Keratinocyte (primary cell): ENCODE data around the gene PTPRT.

Source experiments
- CTCF ChIP-seq, 3 experiments: IDR thresholded peaks in 1 of 3; conservative IDR thresholded peaks in 1 of 3; optimal IDR thresholded peaks in 1 of 3; 2 replicates in 2 of 3; 3 replicates in 1 of 3; pipeline versions ENCODE3 to v1.5.1; 2011; ENCODE audit warnings: low read length in 3 of 3, mild to moderate bottlenecking in 3 of 3, moderate library complexity in 2 of 3, control low read depth in 1 of 3, inconsistent platforms in 1 of 3; ENCODE audit not compliant: insufficient read depth in 2 of 3; ENCODE audit errors: extremely low read depth in 1 of 3
- EZH2 ChIP-seq: IDR thresholded peaks from one replicate; pipeline ENCODE4 v1.6.1; 2012; ENCODE audit warnings: inconsistent platforms, mild to moderate bottlenecking, low read length, moderate library complexity

GRCh38 chr20:43170771-43171170 lies 18.9 kb downstream of the PTPRT start:
- TF ChIP-seq CTCF (optimal IDR thresholded peaks at IDR 0.05 in 1 of 3, IDR thresholded peaks at IDR 0.05 in 1 of 3, conservative IDR thresholded peaks at IDR 0.05 in 1 of 3; ENCODE audit: extremely low read depth in 1 of 3, insufficient read depth in 2 of 3, low read length in 3 of 3) (no peak), EZH2 (no peak)
